Measurements from ENCODE around the gene MPIG6B. TPM values are rescaled to one million over a fixed set of nuclear protein-coding genes. Genes with fewer than 3 reads are reported as not detected.

MPIG6B gene
- total RNA-seq, 4 donors from 2014 or later: not detected

DNA sequence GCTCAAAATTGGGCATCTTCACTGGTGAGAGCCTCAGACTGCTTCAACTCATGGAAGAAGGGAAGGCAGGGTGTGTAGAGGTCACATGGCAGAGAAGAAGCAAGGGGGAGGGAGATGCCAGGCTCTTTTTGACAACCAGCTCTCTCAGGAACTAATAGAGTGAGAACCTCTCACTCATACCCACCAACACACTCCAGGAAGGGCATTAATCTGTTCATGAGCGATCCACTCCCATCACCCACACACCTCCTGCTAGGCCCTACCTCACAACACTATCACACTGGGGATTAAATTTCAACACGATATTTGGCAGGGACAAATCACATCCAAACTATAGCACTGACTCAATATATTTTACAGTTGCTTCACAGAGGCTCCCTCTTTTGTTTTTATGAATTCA is 18.6 kb downstream of the MPIG6B start:
- WGBS, 2 donors: 85 to 86% methylated on average over 2 of the region's 2 CpGs
- H3K9me3 ChIP-seq: no peaks in the 10 kb centered on the region
- no peak for DNase-seq (ENCODE audit: low spot score in 2 of 2)
- TF ChIP-seq POLR2A (IDR thresholded peaks at IDR 0.05) (no peak), EP300 (IDR thresholded peaks at IDR 0.05) (no peak)
- TF ChIP-seq, protein P1, sequence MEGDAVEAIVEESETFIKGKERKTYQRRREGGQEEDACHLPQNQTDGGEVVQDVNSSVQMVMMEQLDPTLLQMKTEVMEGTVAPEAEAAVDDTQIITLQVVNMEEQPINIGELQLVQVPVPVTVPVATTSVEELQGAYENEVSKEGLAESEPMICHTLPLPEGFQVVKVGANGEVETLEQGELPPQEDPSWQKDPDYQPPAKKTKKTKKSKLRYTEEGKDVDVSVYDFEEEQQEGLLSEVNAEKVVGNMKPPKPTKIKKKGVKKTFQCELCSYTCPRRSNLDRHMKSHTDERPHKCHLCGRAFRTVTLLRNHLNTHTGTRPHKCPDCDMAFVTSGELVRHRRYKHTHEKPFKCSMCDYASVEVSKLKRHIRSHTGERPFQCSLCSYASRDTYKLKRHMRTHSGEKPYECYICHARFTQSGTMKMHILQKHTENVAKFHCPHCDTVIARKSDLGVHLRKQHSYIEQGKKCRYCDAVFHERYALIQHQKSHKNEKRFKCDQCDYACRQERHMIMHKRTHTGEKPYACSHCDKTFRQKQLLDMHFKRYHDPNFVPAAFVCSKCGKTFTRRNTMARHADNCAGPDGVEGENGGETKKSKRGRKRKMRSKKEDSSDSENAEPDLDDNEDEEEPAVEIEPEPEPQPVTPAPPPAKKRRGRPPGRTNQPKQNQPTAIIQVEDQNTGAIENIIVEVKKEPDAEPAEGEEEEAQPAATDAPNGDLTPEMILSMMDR (IDR thresholded peaks at IDR 0.05): no peak
- peaks cover 0 to 39% (median 26%) of the 10 kb centered on the region in 4 donors for H3K4me1 ChIP-seq
- H3K27me3 ChIP-seq: no peaks in the 10 kb centered on the region
- H3K4me3 ChIP-seq: no peak overlapping the region
- H3K36me3 ChIP-seq: peaks cover 0 to 22% (median 0%) of the 10 kb centered on the region in 3 donors
- no peak overlapping the region for H3K27ac ChIP-seq

DNA sequence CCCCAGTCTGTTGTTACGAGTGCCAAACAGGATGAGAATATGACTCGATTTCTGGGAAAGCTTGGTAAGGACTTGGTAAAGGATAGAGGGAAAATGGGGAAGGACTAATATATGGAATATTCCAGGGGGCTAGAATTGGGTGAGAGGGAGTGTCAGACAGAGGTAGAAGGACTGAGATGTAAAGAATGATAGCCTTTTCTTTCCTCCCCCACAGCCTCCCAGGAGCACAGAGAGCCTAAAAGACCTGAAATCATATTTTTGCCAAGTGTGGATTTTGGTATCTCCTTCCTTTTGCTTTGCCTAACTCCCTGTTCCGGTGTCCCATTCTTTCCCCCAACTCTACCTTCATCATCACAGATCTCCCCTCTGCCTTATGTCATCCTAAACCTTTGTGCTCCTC is 19.7 kb downstream of the MPIG6B start:
- 86 to 87% methylated on average over 3 of the region's 3 CpGs for WGBS, 2 donors
- peaks cover 0 to 30% (median 0%) of the 10 kb centered on the region in 3 donors for H3K36me3 ChIP-seq
- H3K27ac ChIP-seq: no peak overlapping the region
- H3K9me3 ChIP-seq: no peaks in the 10 kb centered on the region
- H3K27me3 ChIP-seq: no peaks in the 10 kb centered on the region
- DNase-seq (ENCODE audit: low spot score in 2 of 2): no peak
- H3K4me1 ChIP-seq: peaks cover 0 to 28% (median 16%) of the 10 kb centered on the region in 4 donors
- H3K4me3 ChIP-seq: no peak overlapping the region
- TF ChIP-seq EP300 (IDR thresholded peaks at IDR 0.05) (no peak), POLR2A (IDR thresholded peaks at IDR 0.05) (no peak)
- TF ChIP-seq, protein P1 (IDR thresholded peaks at IDR 0.05): no peak

DNA sequence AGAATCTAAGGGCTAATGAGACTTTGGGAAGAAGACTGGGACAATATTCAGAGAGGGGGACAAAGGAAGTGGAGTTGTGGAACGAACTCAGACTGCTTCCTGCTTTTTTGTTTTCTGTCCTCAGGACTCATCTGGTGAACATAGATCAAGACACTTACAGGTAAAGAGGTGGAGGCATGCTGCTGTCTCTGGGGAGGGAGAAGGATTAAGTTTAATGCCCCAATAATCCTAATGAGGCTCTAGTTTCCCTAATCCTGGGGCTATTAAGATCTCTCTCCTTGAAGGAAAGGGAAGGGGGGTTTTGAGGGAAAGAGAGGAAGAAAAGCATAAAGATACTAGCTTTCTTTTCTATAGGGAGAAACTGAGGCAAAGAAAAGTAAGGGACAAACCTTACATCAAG is 21.2 kb downstream of the MPIG6B start:
- Histone ChIP-seq H3K27ac (no peak overlapping the region), H3K27me3 (no peaks in the 10 kb centered on the region), H3K36me3 (peaks cover 0 to 30% (median 0%) of the 10 kb centered on the region in 3 donors), H3K4me1 (peaks cover 0 to 13% (median 3%) of the 10 kb centered on the region in 4 donors), H3K9me3 (no peaks in the 10 kb centered on the region), H3K4me3 (no peak overlapping the region)
- TF ChIP-seq, protein P1 (IDR thresholded peaks at IDR 0.05): no peak
- TF ChIP-seq EP300 (IDR thresholded peaks at IDR 0.05): no peak
- TF ChIP-seq POLR2A (IDR thresholded peaks at IDR 0.05): no peak
- 29 to 40% methylated on average over 1 of the region's 1 CpG for WGBS, 2 donors
- no peak for DNase-seq (ENCODE audit: low spot score in 2 of 2)

DNA sequence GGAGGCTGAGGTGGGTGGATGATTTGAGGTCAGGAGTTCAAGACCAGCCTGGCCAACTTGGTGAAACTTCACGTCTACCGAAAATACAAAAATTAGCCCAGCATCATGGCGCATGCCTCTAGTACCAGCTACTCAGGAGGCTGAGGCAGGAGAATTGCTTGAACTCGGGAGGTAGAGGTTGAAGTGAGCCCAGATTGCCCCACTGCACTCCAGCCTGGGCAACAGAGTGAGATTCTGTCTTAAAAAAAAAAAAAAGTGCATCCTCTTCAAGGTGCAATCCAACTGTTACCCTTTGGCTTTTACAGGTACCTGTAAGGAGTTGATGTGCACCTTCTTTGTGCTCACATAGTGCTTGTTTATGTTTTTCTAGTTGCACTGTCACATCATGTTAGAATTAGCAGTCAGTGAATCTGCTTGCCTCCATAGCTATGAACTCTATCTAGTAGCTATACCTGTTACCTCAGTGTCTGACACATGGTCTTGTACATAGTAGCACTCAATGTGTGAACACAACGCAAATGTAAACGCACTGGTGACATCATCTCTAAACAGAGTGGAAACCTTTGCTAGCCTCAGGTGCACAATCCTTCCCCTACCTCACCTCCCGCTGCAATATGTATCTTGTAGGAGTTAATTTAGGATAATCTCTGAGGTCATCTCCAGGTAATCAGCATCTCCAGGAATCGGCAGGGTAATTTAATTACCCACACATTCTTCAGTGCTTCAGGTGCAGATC is 26.3 kb downstream of the MPIG6B start:
- DNase-seq (ENCODE audit: low spot score in 2 of 2): no peak
- no peaks in the 10 kb centered on the region for H3K27me3 ChIP-seq
- no peak for TF ChIP-seq EP300 (IDR thresholded peaks at IDR 0.05)
- H3K36me3 ChIP-seq: peaks cover 0 to 15% (median 0%) of the 10 kb centered on the region in 3 donors
- no peaks in the 10 kb centered on the region for H3K4me1 ChIP-seq
- H3K9me3 ChIP-seq: no peaks in the 10 kb centered on the region
- H3K27ac ChIP-seq: no peak overlapping the region
- WGBS, 2 donors: 89 to 95% methylated on average over 8 of the region's 8 CpGs
- no peak overlapping the region for H3K4me3 ChIP-seq

DNA sequence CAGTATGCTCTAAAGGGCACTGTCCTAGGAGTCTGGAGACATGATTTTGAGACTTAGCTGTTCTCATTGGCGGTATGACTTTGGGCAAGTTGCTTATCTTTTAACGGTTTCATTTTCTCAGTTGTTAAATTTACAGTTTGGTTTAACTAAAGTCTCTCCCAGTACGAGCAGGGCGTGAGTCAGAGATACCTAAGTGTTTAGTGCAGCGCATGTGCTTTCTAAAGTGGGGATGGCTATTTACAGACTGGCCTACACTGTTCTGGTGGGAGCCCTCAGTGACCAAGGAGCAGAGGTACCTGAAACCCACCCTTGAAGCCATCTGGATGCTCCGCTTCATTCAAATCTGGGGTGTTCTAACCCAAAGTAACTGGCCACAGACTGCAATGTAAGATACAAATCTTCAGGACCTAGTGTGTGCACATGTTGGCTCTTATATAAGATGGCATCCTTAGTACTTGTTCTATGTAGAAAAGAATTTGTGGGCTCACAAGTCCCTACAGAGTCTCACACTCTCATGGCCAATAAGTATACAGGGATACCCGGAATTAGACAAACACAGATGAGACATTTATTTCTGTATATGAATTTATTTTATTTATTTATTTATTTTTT is 27.3 kb downstream of the MPIG6B start:
- Histone ChIP-seq H3K27ac (no peak overlapping the region), H3K27me3 (no peaks in the 10 kb centered on the region), H3K4me1 (no peaks in the 10 kb centered on the region), H3K9me3 (no peaks in the 10 kb centered on the region), H3K36me3 (peaks cover 0 to 15% (median 0%) of the 10 kb centered on the region in 3 donors), H3K4me3 (no peak overlapping the region)
- no peak for TF ChIP-seq EP300 (IDR thresholded peaks at IDR 0.05)
- no peak for TF ChIP-seq POLR2A (IDR thresholded peaks at IDR 0.05)
- TF ChIP-seq, protein P1 (IDR thresholded peaks at IDR 0.05): no peak
- no peak for DNase-seq (ENCODE audit: low spot score in 2 of 2)
- WGBS, 2 donors: 92 to 97% methylated on average over 7 of the region's 7 CpGs

Data from tibial nerve (tissue), 4 donors.